GM12801 (cell line): ENCODE measurements around the gene POLR3A.

Experiments
- CTCF ChIP-seq: IDR thresholded peaks from one replicate; pipeline ENCODE4 v1.5.1; 2011; ENCODE audit warnings: control low read depth; ENCODE audit not compliant: insufficient read length; ENCODE audit errors: extremely low read depth

Gene POLR3A

DNA sequence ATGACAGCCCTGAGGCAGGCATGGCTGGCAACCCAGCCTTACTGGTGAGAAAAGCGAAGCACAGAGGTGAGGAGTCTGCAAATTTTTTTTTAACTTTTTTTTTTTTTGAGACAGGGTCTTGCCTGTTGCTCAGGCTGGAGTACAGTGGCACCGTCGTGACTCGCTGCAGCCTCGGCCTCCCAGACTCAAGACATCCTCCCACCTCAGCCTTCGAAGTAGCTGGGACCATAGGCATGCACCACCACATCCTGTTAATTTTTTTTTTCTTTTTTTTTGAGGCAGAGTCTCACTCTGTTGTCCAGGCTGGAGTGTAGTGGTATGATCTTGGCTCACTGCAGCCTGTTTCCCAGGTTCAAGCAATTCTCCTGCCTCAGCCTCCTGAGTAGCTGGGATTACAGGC, 67.6 kb downstream of the POLR3A start:
- TF ChIP-seq CTCF = no peak

GRCh38 chr10:77960829-77961329, 68.4 kb downstream of the POLR3A start:
- TF ChIP-seq CTCF = no peak

DNA sequence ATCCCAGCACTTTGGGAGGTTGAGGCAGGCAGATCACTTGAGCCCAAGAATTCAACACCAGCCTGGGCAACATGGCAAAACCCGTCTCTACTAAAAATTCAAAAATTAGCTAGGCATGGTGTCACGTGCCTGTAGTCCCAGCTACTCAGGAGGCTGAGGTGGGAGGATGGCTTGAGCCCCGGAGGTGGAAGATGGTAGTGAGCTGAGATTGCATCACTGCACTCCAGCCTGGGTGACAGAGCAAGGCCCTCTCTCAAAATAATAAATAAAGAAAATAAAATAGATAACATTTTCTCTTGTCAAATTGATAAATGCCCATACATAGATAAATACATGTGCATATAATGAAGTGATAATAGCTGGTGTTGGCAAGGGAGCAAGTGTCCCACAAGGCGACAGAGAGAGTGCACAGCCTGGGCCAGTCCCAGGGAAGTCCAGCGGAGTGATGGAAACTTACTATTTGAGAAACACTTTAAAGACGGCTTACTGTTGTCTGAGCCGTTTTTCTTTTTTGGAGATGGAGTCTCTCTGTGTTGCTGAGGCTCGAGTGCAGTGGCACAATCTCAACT, 69.3 kb downstream of the POLR3A start:
- no peak for TF ChIP-seq CTCF

- TF ChIP-seq CTCF = no peak
Measured at GRCh38 chr10:77959384-77959783, 69.9 kb downstream of the POLR3A start.

- TF ChIP-seq CTCF = no peak
Measured at GRCh38 chr10:77955136-77955535, 74.2 kb downstream of the POLR3A start.

- TF ChIP-seq CTCF = no peak
Measured at GRCh38 chr10:77949167-77949566, 80.1 kb downstream of the POLR3A start.

GRCh38 chr10:77946084-77946483, 83.2 kb downstream of the POLR3A start:
- TF ChIP-seq CTCF = no peak
